Dermis lymphatic vessel endothelial cell (primary cell): ENCODE results near the gene SLC44A1. TPM values are rescaled to one million over a fixed set of nuclear protein-coding genes. Genes with fewer than 3 reads are reported as not detected.

Experiments used
- total RNA-seq: library from RNA; depleted of rRNA; stranded (reverse); fragments of >200 nt; gene quantifications from 2 replicates; pipeline ENCODE4 v1.2.1, GENCODE V29; 2014

The SLC44A1 gene
- total RNA-seq = 13.8 and 29.3 TPM in 2 replicates

DNA sequence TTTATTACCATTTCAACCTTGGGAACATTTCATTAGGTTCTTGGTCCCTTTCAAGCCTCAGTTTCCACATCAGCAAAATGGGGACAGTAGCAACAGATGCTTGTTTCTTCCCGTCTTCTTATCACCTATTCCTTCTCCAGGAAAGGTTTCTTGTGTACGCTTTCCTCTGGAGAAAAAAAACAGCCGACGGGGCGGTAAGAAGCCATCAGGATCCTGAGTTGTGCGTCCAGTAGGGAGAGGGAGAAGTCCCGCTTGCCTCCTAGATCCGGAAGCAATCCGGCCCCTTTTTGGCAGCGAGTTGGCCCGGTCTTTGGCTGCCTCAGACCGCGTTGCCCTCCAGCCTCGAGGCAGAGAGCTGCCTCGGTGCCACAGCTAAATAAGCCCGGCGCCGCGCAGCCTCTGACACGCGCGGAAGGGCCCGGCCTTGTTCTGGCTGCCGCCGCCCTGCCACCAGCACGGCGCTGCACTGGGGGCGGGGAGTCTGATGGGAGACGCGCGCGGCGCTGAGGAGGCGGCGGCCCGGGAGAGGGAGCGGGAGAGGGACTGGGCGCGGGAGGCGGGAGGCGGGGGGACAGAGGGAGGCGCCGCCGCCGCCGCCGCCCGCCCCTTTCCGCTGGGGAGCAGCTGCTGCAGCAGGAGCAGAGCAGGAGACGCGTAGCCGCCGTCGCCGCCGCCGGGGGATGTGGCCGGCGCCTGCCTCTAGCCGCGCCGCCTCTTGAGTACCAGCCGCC is at the start of gene SLC44A1:
Gene SLC44A1 (plus strand): TSS at position 649 of the 731 bp plus-strand sequence. CDS start 218 bp downstream, outside the sequence.

DNA sequence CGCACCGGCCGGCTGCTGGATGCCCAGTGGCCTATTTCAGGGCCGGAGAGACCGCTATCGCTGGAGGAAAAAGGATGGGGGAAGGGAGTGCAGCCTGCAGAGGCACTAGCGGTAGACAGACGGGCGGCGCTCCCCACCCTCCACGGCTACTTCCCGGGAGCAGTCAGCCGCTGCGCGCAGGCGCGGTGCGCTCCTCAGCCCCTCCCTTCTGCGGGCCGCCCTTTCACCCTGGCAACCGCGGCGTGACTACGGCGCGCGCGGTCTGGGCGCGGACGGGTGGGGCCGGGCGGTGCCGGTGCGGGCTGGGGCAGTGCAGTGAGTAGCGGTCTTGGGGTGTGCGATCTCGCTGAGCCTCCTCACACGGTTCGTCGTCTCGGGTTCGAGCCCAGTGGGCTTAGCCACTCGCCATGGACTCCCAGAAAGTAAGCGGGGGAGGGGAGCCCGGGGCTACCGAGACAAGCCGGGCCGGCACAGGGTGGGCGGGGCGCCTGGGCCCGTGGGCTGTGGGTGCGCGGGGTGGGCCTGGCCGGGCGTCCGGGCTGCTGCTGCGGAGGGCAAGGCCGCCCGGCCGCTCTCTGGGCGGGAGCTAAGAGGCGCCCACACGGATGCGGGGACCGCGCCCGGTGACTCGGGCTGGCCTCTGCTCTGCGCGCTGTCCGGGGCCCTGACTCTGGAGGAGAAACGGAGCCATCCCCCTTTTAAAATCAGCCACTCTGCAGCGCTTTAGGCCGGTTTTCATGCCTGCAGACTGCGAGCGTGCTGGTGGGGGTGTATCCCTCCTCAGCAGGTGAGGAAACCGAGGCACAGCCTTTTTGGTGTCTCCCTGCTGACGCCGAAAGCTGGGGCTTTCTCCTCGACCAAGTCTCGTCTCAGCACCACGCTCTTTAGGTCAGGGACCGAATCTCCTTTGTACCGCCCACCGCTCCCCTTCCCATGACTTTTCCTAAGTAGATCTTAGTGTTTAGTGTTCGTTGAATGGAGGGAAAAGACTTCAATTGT is 203.7 kb downstream of the SLC44A1 start, which contains the start of gene FSD1L:
Gene FSD1L (plus strand): TSS at position 221 of the 999 bp plus-strand sequence. CDS start 187 bp downstream, at position 408.

Other genes with a start within 250 kb of the SLC44A1 start
- 2.1 and 3.4 TPM in 2 replicates for gene FSD1L, start 203.4 kb downstream of the SLC44A1 start, total RNA-seq